CD4-positive, alpha-beta T cell treated with Interleukin-2 at 100 ng/mL for 4 hours (primary cell): ENCODE results near the gene DHRS3.
A peak's percentile ranks its signal among the peaks of the same experiment; 100 is the strongest.

ENCODE experiments used
- DNase-seq: peaks from one replicate; pipeline ENCODE4 v3.0.0-alpha.2; 2020; ENCODE audit warnings: low spot score

DHRS3 gene

GRCh38 chr1:12616709-12617373 lies 1.2 kb downstream of the DHRS3 start:
- DNase-seq, result peak; percentile 14

- DNase-seq, result no peak
Measured at GRCh38 chr1:12615865-12616708, 1.9 kb downstream of the DHRS3 start.

- DNase-seq, result no peak
Measured at GRCh38 chr1:12615159-12615864, 2.7 kb downstream of the DHRS3 start.

- no peak for DNase-seq
Measured at GRCh38 chr1:12614402-12615158, 3.4 kb downstream of the DHRS3 start.

GRCh38 chr1:12613180-12613579 lies 4.8 kb downstream of the DHRS3 start:
- no peak for DNase-seq

GRCh38 chr1:12610941-12611340 lies 7.1 kb downstream of the DHRS3 start:
- no peak for DNase-seq

GRCh38 chr1:12610305-12610935 lies 7.6 kb downstream of the DHRS3 start:
- no peak for DNase-seq

GRCh38 chr1:12609469-12610003 lies 8.5 kb downstream of the DHRS3 start:
- no peak for DNase-seq

- no peak for DNase-seq
Measured at GRCh38 chr1:12608311-12608957, 9.6 kb downstream of the DHRS3 start.

GRCh38 chr1:12607263-12607662 lies 10.7 kb downstream of the DHRS3 start:
- DNase-seq, result no peak

- no peak for DNase-seq
Measured at GRCh38 chr1:12604986-12605385, 13.0 kb downstream of the DHRS3 start.

- DNase-seq, result peak; percentile 84
Measured at GRCh38 chr1:12604114-12604874, 13.7 kb downstream of the DHRS3 start.

- DNase-seq, result no peak
Measured at GRCh38 chr1:12603224-12603623, 14.8 kb downstream of the DHRS3 start.

- DNase-seq, result no peak
Measured at GRCh38 chr1:12602659-12603024, 15.4 kb downstream of the DHRS3 start.

- no peak for DNase-seq
Measured at GRCh38 chr1:12601700-12602658, 16.0 kb downstream of the DHRS3 start.

- DNase-seq, result peak; percentile 64
Measured at GRCh38 chr1:12600880-12601633, 17.0 kb downstream of the DHRS3 start.

- DNase-seq, result no peak
Measured at GRCh38 chr1:12600335-12600734, 17.7 kb downstream of the DHRS3 start.

GRCh38 chr1:12599657-12600056 lies 18.4 kb downstream of the DHRS3 start:
- DNase-seq, result no peak
